Superior temporal gyrus (tissue), 1 donor: ENCODE results near the gene MMD.
"Not testable (repeated sequence)": the region's sequence is repeated elsewhere in the genome, so short reads cannot be mapped to it uniquely, and the experiment has no call there.

Source experiments
- DNase-seq: peaks from one replicate; pipeline ENCODE4 v3.0.0-alpha.2; 2016; ENCODE audit errors: extremely low spot score

Gene MMD

GRCh38 chr17:55443904-55444303 lies 22.3 kb upstream of the MMD start:
- DNase-seq, result no peak

GRCh38 chr17:55442953-55443683 lies 21.5 kb upstream of the MMD start:
- no peak for DNase-seq

GRCh38 chr17:55442462-55442861 lies 20.8 kb upstream of the MMD start:
- DNase-seq, result no peak

GRCh38 chr17:55441544-55441943 lies 19.9 kb upstream of the MMD start:
- no peak for DNase-seq

- DNase-seq, result no peak
Observed at GRCh38 chr17:55440391-55440790, 18.8 kb upstream of the MMD start.

- DNase-seq, result no peak
Observed at GRCh38 chr17:55437159-55437605, 15.5 kb upstream of the MMD start.

- no peak for DNase-seq
Observed at GRCh38 chr17:55436224-55437158, 14.9 kb upstream of the MMD start.

- no peak for DNase-seq
Observed at GRCh38 chr17:55435408-55435807, 13.8 kb upstream of the MMD start.

- no peak for DNase-seq
Observed at GRCh38 chr17:55434721-55435120, 13.1 kb upstream of the MMD start.

- DNase-seq, result no peak
Observed at GRCh38 chr17:55433629-55434422, 12.2 kb upstream of the MMD start.

- no peak for DNase-seq
Observed at GRCh38 chr17:55433029-55433628, 11.5 kb upstream of the MMD start.

GRCh38 chr17:55432358-55433028 lies 10.9 kb upstream of the MMD start:
- DNase-seq, result no peak

- DNase-seq, result not testable (repeated sequence)
Observed at GRCh38 chr17:55431914-55432313, 10.3 kb upstream of the MMD start.

GRCh38 chr17:55430541-55431288 lies 9.1 kb upstream of the MMD start:
- no peak for DNase-seq

- DNase-seq, result no peak
Observed at GRCh38 chr17:55427587-55427882, 5.9 kb upstream of the MMD start.

- no peak for DNase-seq
Observed at GRCh38 chr17:55426851-55427586, 5.4 kb upstream of the MMD start.

- no peak for DNase-seq
Observed at GRCh38 chr17:55424893-55425540, 3.4 kb upstream of the MMD start.

- DNase-seq, result no peak
Observed at GRCh38 chr17:55423535-55423934, 1.9 kb upstream of the MMD start.

GRCh38 chr17:55422828-55423164 lies 1.2 kb upstream of the MMD start:
- not testable (repeated sequence) for DNase-seq
